Measurements from ENCODE around the gene CCDC182.

The CCDC182 gene

GRCh38 chr17:57745242-57745641 is at the start of gene CCDC182:
TSS of gene CCDC182 (minus strand) at chr17:57745299. CDS start at chr17:57745272, 27 bp downstream.
- DNase-seq, result no peak

DNA sequence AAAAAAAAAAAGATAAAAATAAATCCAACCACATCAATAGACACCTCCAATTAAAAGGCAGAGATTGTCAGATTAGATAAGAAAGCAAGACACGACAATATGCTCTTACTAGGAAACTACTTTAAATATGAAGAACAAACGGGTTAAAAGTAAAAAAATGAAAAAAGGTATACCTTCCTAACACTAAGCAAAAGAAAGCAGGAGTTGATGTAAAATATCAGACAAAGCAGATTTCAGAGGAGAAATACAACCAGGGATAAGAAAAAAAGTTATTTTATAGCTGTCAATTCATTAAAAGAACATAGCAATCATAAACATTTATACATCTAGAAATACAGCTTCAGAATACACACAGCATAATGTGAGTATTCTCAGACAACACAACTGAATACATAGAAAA is 49.7 kb upstream of the CCDC182 start:
- no peak for DNase-seq

DNA sequence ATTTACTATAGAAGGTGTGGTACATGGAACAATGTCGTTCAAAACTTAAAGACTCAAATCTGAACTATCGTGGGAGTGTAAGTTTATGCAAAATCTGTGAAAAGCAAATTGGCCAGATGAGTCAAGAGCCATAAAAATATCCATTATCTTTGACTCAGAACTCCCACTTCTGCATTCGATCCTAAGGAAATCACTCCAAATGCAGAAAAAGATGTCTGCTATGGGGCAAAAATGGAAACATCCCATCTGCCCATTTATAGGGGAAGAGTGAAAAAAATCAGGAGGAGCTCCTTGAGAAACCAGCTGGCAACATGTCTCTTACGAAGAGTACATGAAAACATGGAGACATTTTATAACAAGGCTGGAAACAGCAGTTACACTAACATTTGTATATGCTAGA is 43.6 kb upstream of the CCDC182 start:
- no peak for DNase-seq

DNA sequence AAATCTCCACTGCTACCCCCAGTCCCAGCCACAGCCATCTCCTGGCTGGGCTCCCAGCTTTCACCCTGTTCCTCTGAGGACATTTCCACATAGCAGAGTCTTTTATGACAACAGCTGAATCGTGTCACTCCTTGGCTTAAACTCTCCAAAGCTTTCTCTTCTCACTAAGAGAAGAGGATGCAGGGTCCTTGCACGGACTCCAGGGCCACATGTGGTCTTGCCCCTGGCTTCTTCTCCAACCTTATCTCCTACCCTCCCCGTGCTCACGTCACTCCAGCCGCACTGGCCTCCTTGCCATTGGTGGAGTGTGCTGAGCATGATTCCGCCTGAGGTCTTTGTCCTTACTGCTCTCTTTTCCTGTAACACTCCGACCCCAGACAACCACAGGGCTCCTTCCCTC is 39.9 kb upstream of the CCDC182 start:
- no peak for DNase-seq

DNA sequence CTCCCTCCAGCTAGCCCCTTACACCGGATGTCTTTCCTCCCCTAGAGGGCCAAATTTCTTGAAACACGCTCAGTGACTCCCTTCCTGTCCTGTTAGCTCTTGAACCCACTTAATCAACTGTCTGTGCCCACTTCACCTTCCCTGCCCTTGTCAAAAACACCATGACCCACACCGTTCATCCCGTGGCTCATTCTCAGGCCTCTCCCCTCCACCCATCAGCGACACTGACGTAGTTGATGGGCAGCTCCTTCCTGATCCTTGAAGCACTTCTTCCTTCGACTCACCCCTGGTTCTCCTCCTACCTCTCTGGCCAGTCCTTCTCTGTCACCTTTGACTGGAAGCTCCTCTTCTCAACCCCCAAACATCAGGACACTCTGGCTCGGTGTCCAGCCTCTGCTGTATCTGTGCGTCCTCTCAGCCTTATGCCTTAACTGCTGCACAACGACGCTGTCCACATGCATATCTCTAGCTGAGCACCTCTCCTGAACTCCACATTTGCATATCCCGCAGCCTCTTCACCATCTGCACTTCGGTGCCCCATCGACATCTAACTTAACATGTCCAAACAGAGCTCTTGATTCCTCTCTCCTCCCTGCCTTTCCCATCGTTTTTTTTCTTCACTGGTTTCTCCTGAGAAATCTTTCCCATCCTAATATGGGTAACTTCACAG is 39.3 kb upstream of the CCDC182 start:
- DNase-seq, result no peak

GRCh38 chr17:57783338-57783742 is 38.2 kb upstream of the CCDC182 start:
- DNase-seq, result peak; percentile 21 to 76

GRCh38 chr17:57782647-57783337 is 37.7 kb upstream of the CCDC182 start:
- no peak for DNase-seq

DNA sequence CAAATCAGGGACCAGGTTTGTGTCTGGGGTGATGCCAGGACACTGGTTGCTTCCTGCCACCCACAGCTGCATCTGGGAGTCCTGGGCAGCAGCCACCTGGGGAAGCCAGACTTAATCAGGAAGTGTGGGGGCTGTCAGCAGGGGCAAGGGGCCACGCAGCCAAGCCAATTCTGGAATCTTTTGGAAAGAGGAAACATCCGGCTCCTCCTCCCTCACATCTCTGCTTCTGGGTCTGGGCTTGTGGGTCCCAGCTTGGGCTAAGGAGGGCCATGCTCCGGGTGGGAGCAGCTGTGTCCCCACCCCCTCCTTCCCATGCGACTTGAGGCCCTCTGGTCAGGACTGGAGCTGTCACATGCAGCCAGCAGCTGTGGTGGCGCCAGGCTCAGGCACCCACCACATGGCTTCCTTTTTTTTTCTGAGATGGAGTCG is 37.0 kb upstream of the CCDC182 start:
- peak in 1 of 2 donors; percentile 30 for DNase-seq

DNA sequence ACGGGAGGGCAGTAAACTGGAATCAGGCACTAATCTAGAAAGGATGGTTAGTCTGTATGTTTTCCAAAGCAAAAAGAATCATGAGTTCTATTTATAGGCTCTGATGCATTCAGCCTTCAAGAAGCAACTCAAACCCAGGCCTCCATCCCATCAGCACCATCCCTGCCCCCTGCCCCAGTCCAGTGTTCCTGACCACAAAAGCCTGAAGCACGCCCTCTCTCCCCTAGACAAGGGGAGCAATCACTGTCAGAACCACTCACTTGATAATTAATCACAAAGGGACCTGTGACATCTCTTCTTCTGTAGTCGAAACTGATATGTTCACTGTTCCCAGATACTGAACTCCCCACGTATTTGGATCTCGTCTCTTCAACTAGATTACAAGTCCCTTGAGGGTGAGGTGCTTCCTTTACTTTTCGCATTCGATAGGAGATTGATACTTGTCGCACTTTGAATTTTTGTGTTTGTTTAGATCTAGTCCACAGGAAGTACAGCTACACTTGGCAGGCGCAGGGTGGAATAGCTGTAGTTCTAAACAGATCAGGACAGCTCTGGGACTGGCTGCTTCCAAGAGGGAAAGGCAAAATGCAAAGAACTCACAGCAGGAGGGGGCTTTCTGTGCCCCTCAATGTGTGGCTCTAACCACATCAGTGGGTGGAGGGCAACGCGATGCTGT is 36.4 kb upstream of the CCDC182 start:
- DNase-seq, result no peak

DNA sequence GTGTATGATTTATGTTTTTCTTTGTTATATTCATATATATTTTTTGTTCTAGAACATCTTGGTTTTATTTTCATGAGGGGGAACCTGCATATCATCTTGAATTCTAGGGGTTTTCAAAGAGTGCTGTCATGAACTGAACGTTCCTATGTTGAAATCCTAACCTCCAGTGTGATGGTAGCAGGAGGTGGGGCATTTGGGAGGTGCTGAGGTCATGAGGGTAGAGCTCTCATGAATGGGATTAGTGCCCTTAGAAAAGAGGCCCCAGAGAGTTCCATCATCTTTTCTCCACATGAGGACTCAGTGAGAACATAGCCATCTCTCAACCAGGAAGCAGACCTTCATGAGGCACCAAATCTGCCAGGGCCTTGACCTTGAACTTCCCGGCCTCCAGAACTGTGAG is 34.6 kb upstream of the CCDC182 start:
- DNase-seq, result no peak

DNA sequence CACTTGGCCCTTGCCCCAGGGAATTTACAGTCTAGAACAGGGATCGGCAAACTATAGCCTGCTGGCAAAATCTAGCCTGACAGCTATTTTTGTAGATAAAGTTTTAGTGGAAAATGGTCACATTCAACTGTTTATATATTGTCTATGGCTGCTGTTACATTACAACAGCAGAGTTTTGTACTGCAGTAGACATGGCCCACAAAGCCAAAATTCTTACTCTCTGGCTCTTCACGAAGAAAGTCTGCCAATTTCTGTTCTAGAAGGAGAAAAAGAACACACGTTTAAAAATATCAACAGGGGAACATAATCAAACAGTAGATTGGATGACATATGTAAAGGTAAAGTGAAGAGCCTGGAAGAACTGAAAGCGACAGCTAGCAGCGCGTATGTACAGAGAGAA is 33.2 kb upstream of the CCDC182 start:
- DNase-seq, result no peak

DNA sequence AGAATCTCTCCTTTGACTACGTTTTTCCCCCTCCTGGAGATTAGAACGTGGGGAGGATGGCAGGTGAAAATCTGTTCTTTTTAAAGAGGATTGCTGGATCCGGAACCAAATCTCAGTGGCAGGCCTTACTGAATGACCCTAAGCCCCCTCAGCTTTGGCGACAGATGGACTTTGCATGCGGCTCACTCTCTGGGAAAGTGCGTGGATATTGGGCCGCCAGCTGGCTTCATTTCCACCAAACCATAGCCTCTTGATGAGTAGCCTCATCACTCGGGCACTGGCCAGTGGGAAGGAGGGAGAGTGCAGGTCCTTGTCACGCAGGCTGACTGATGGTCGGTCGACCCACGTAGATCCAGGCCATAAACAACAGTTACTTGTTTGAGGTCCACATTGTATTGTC is 31.3 kb upstream of the CCDC182 start:
- no peak for DNase-seq

DNA sequence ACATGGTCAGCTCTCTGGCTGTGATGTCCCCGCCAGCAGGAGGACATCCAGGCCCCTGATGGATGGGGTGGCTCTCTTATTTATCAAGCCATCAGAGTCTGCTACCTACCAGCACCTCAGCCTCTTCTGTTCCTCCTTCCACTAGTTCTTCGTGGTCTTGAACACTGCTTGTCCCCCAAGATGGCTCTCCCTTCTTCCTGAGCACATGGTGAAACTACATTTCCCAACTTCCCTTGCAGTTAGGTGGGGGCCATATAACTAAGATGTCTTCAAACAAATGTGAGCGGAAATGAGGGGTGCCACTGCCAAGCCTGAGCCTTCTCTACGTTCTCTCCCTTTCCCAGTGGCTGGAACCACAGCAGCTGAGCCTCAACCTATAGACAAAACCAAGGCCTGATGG is 29.8 kb upstream of the CCDC182 start:
- DNase-seq, result no peak

- peak in 1 of 2 donors; percentile 3 for DNase-seq
Observed at GRCh38 chr17:57773557-57773956, 28.5 kb upstream of the CCDC182 start.

DNA sequence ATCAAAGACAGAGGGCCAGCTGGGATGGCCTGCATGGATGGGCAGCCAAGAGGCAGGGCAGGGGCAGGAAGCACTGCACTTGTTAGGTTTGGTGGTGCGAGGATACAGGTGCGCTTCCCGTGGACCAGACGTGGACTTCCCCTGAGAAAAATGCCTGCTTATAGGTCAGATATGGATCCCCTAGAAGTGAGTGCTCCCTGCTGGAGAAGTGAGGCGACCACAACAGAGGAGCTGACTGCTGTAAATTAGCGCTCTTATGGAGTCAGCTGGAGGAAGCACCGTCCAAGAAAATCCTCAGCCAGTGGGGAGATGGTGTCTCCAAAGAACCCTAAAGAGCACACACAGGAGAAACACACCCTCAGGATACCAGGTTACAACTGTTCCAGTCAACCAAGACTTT is 27.7 kb upstream of the CCDC182 start:
- DNase-seq, result no peak

GRCh38 chr17:57767561-57767960 is 22.5 kb upstream of the CCDC182 start:
- no peak for DNase-seq

DNA sequence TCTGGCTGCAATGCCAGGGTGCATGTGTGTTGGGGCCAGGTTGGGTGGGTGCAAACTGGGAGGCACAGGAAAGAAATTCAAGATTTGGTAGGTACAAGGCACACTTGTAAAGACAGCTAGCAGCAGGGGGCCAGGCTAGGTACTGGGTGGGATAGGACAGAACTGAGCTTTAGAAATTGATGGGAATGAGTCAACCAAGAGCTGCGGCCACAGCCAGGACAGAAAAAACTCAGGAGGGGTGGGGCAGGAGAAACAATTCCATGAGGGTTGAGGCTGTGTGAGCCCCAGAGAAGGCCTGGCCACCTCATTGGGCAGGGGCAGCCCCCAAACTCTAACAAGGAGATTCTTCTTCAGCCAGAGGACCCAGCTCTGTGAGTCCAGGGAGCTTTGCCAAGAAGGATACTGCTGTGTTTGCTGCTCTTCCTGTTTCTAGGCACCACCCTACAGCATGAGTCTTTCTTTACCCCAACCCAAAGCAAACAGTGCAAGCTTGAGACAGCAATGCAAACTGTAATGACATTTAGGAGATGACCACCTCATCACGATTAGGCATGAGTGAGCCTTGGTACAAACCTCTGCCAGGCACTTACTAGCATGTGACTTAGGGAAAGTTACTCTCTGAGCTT is 21.3 kb upstream of the CCDC182 start:
- no peak for DNase-seq

- no peak for DNase-seq
Observed at GRCh38 chr17:57762452-57763395, 17.6 kb upstream of the CCDC182 start.

DNA sequence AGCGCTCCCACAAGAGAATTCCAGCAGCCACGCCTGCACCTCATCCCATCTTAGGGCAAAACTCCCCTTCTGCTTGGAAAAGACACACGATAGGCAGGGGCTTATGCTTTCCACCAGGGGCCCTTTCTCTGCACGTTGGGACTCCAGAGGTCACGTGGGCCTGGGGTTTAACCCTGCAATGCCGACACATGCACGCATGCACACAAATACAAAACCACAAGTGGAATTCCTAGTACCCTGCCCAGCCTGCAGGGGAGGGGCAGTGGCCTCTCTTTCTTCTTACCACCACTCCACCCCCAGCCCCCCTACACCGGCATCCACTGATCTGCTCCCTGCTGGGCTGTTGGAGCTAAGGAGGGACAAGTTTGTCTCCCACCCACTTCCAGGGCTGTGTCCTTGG is 16.8 kb upstream of the CCDC182 start:
- no peak for DNase-seq

- DNase-seq, result no peak
Observed at GRCh38 chr17:57760046-57760445, 14.9 kb upstream of the CCDC182 start.

- no peak for DNase-seq
Observed at GRCh38 chr17:57758654-57759053, 13.6 kb upstream of the CCDC182 start.

- no peak for DNase-seq
Observed at GRCh38 chr17:57757735-57758134, 12.6 kb upstream of the CCDC182 start.

- DNase-seq, result no peak
Observed at GRCh38 chr17:57756951-57757350, 11.9 kb upstream of the CCDC182 start.
